GM12878 (cell line): ENCODE measurements around the gene TRMO. TPM values are rescaled to one million over a fixed set of nuclear protein-coding genes. Genes with fewer than 3 reads are reported as not detected.

ENCODE experiments used
- ATAC-seq: fragments of 200-7000 bp; cut with Tn5 transposase; 3 replicates; pipeline ENCODE4 v1.9.1; 2020; ENCODE audit warnings: mild to moderate bottlenecking, moderate library complexity
- BruUV-seq: library from RNA; stranded (reverse); fragments of 400-500 nt; replicated peaks from 2 replicates; lab custom pipeline; 2021; lab: Mats Ljungman, UMichigan
- CTCF ChIA-PET: fragments of 300-600 bp; sonication (Branson Sonifier 250); formaldehyde crosslinking; extraction: SDS; loops from one replicate; lab custom pipeline; 2021; ENCODE audit warnings: inconsistent platforms; lab: Yijun Ruan, JAX
- POLR2A ChIA-PET: fragments of 350-600 bp; formaldehyde crosslinking; extraction: SDS; loops from one replicate; lab custom pipeline; 2021; ENCODE audit warnings: inconsistent platforms; lab: Charles Lee
- RAD21 ChIA-PET: fragments of 300-600 bp; sonication (Branson Sonifier 250); formaldehyde crosslinking; loops from one replicate; lab custom pipeline; 2023; ENCODE audit warnings: antibody characterized with exemption; ENCODE audit not compliant: unreplicated experiment; lab: Charles Lee
- SMC1A ChIA-PET: fragments of 300-600 bp; sonication (Branson Sonifier 250); formaldehyde crosslinking; loops from one replicate; lab custom pipeline; 2023; ENCODE audit not compliant: unreplicated experiment, uncharacterized antibody; lab: Charles Lee
- DNase-seq: peaks from one replicate; pipeline ENCODE4 v3.0.0-alpha.2; 2011; ENCODE audit warnings: low read depth, low spot score
- FAIRE-seq: peaks from 3 replicates; lab custom pipeline; 2011; peaks lifted over from hg19 to GRCh38; lab: Jason Lieb, UNC
- H2AFZ ChIP-seq: 2 replicates; pipeline ENCODE4 v1.6.0; 2011; ENCODE audit warnings: low read depth, low read length, control low read depth; ENCODE audit not compliant: control insufficient read depth
- H3K27ac ChIP-seq: 2 replicates; pipeline ENCODE4 v1.5.1; 2011; ENCODE audit warnings: control low read depth; ENCODE audit not compliant: control insufficient read depth, insufficient read depth
- H3K27me3 ChIP-seq, 2 experiments: replicated peaks in 1 of 2; 2 replicates each; pipeline versions ENCODE4 v1.6.0 to v1.6.1; 2011; ENCODE audit warnings: low read length in 1 of 2; ENCODE audit not compliant: control insufficient read depth in 2 of 2, insufficient read depth in 2 of 2
- H3K36me3 ChIP-seq, 2 experiments: 2 replicates each; pipeline ENCODE4 v1.5.1; 2011; ENCODE audit warnings: low read length in 1 of 2; ENCODE audit not compliant: control insufficient read depth in 2 of 2, insufficient read depth in 2 of 2
- H3K4me1 ChIP-seq: 2 replicates; pipeline ENCODE4 v1.6.1; 2011; ENCODE audit warnings: mild to moderate bottlenecking, low read length, moderate library complexity, mixed read lengths; ENCODE audit not compliant: control insufficient read depth, insufficient read depth
- H3K4me2 ChIP-seq: 2 replicates; pipeline ENCODE4 v1.6.0; 2011; ENCODE audit warnings: control low read depth; ENCODE audit not compliant: control insufficient read depth, insufficient read depth
- H3K4me3 ChIP-seq: fragments of 200-600 bp; sonication (generic); 2 replicates; pipeline ENCODE4 v1.5.1; 2016
- H3K79me2 ChIP-seq: 2 replicates; pipeline ENCODE4 v1.6.0; 2011; ENCODE audit warnings: low read length; ENCODE audit not compliant: control insufficient read depth, insufficient read depth
- H3K9ac ChIP-seq: 2 replicates; pipeline ENCODE4 v1.8.0; 2011; ENCODE audit warnings: low read length, control low read depth, mixed read lengths; ENCODE audit not compliant: control insufficient read depth, insufficient read depth
- H3K9me3 ChIP-seq: replicated peaks from 3 replicates; pipeline ENCODE4 v1.5.1; 2011; ENCODE audit warnings: mild to moderate bottlenecking, low read length; ENCODE audit not compliant: control insufficient read depth, insufficient read depth
- H4K20me1 ChIP-seq: 2 replicates; pipeline ENCODE4 v1.6.0; 2011; ENCODE audit not compliant: control insufficient read depth, insufficient read depth
- CBFB ChIP-seq: IDR thresholded peaks from 2 replicates; pipeline ENCODE4 v1.6.1; 2016; ENCODE audit warnings: antibody characterized with exemption, low read depth
- CREM ChIP-seq: IDR thresholded peaks from 2 replicates; pipeline ENCODE4 v1.6.1; 2014; ENCODE audit warnings: antibody characterized with exemption, low read depth
- E2F4 ChIP-seq: IDR thresholded peaks from 2 replicates; pipeline ENCODE4 v1.6.1; 2012; ENCODE audit warnings: low read depth, low read length, improper control_type of control experiment
- E4F1 ChIP-seq: fragments of 450-650 bp; IDR thresholded peaks from 2 replicates; pipeline ENCODE4 v1.6.1; 2018; ENCODE audit warnings: borderline replicate concordance, mild to moderate bottlenecking; ENCODE audit not compliant: partially characterized antibody
- EZH2 ChIP-seq: IDR thresholded peaks from 2 replicates; pipeline ENCODE4 v1.6.1; 2012; ENCODE audit warnings: low read depth, mild to moderate bottlenecking, control low read depth, inconsistent platforms, low read length, borderline replicate concordance; ENCODE audit not compliant: control insufficient read depth
- FOS ChIP-seq: IDR thresholded peaks from 3 replicates; pipeline ENCODE4 v1.6.1; 2011; ENCODE audit warnings: borderline replicate concordance; ENCODE audit not compliant: insufficient read length; ENCODE audit errors: extremely low read depth
- MXI1 ChIP-seq: fragments of 150-350 bp; IDR thresholded peaks from 2 replicates; pipeline ENCODE4 v1.6.1; 2011; ENCODE audit warnings: low read depth, mild to moderate bottlenecking, inconsistent platforms, low read length, improper control_type of control experiment
- NFXL1 ChIP-seq: fragments of 450-650 bp; IDR thresholded peaks from 2 replicates; pipeline ENCODE4 v1.6.1; 2017; ENCODE audit warnings: antibody characterized with exemption, mild to moderate bottlenecking, borderline replicate concordance
- PAX8 ChIP-seq: fragments of 450-650 bp; IDR thresholded peaks from 2 replicates; pipeline ENCODE4 v1.6.1; 2017; ENCODE audit warnings: mild to moderate bottlenecking, moderate library complexity
- POU2F2 ChIP-seq: IDR thresholded peaks from 3 replicates; pipeline ENCODE4 v1.6.1; 2011; ENCODE audit warnings: low read depth, mild to moderate bottlenecking, low read length, borderline replicate concordance
- RAD21 ChIP-seq: IDR thresholded peaks from 2 replicates; pipeline ENCODE4 v1.6.1; 2011; ENCODE audit warnings: mild to moderate bottlenecking, low read depth, low read length, moderate library complexity; ENCODE audit not compliant: insufficient read depth
- RCOR1 ChIP-seq: conservative IDR thresholded peaks from 2 replicates; pipeline ENCODE4 v1.6.1; 2012; ENCODE audit warnings: low read depth, low read length, improper control_type of control experiment
- SIX5 ChIP-seq: IDR thresholded peaks from 2 replicates; pipeline ENCODE4 v1.6.1; 2011; ENCODE audit warnings: mild to moderate bottlenecking, low read depth, low read length, moderate library complexity; ENCODE audit not compliant: severe bottlenecking
- SMC3 ChIP-seq: IDR thresholded peaks from 2 replicates; pipeline ENCODE4 v1.6.1; 2011; ENCODE audit warnings: low read length, improper control_type of control experiment, borderline replicate concordance
- SUZ12 ChIP-seq: fragments of 200-600 bp; sonication (generic); IDR thresholded peaks from one replicate; pipeline ENCODE4 v1.6.1; 2018; ENCODE audit warnings: antibody characterized with exemption, mild to moderate bottlenecking; ENCODE audit not compliant: unreplicated experiment
- YBX1 ChIP-seq: fragments of 450-650 bp; IDR thresholded peaks from 2 replicates; pipeline ENCODE4 v1.6.1; 2016; ENCODE audit warnings: antibody characterized with exemption
- ZBED1 ChIP-seq: IDR thresholded peaks from 2 replicates; pipeline ENCODE4 v1.6.1; 2016; ENCODE audit warnings: borderline replicate concordance
- ZNF207 ChIP-seq: fragments of 450-650 bp; IDR thresholded peaks from 2 replicates; pipeline ENCODE4 v1.6.1; 2014; ENCODE audit warnings: antibody characterized with exemption, mild to moderate bottlenecking, borderline replicate concordance
- ZNF274 ChIP-seq: IDR thresholded peaks from one replicate; pipeline ENCODE4 v1.8.0; 2011; ENCODE audit not compliant: insufficient read length, insufficient read depth
- ZSCAN29 ChIP-seq: fragments of 450-650 bp; IDR thresholded peaks from 2 replicates; pipeline ENCODE4 v1.6.1; 2017; ENCODE audit warnings: mild to moderate bottlenecking, moderate library complexity
- WGBS: methylation state at CpG from one replicate; pipeline ENCODE4 v1.1.6; 2016; ENCODE audit warnings: low lambda C conversion rate; ENCODE audit not compliant: insufficient replicate concordance, insufficient coverage; ENCODE audit errors: missing lambda C conversion rate; 5-methylcytosine and 5-hydroxymethylcytosine counted together
- in situ Hi-C: fragments of 300-500 bp; cut with MboI; formaldehyde crosslinking; loops from 9 replicates; pipeline ENCODE4 v1.14.3; 2018; ENCODE audit warnings: mixed read lengths
- intact Hi-C: fragments of 100-400 bp; cut with micrococcal nuclease; formaldehyde crosslinking; loops from one replicate; pipeline ENCODE4 v1.14.2; 2022; ENCODE audit not compliant: unreplicated experiment
- polyA plus RNA-seq, 11 experiments: library from polyadenylated mRNA; depleted of rRNA in 4 of 11; unstranded in 6 of 11; stranded (reverse) in 5 of 11; fragments of >200 nt; fragmentation: Nextera tagmentation in 4 of 11; fragmentation: Illumina TruSeq in 1 of 11; extraction: Ambion mirVana in 4 of 11; extraction: Trizol in 1 of 11; gene quantifications; 1 replicate in 1 of 11; 2 replicates in 10 of 11; pipeline versions ENCODE4 v1.2.1 to v1.2.3, GENCODE V29; 2011 to 2016; ENCODE audit warnings: inconsistent platforms in 2 of 11, missing spikeins in 2 of 11, low read depth in 1 of 11
- total RNA-seq, 4 experiments: library from RNA; depleted of rRNA in 3 of 4; stranded (reverse); fragments of >200 nt in 3 of 4; fragmentation: Illumina TruSeq in 1 of 4; extraction: Trizol in 1 of 4; gene quantifications; 2 replicates each; pipeline versions ENCODE4 v1.2.1 to v1.2.3, GENCODE V29; 2013 to 2021

The TRMO gene
- total and polyA plus RNA-seq, 10 of the 15 experiments (the other 5 are each of a cell fraction or from before 2014, with no cell fraction given): 5.8 to 23.6 (median 15.3) TPM

- ChIA-PET SMC1A (interaction anchor here (0.6 to 1.6 kb wide), 2 partner anchors 13 to 25 kb away, joined by 3 to 6 read pairs; no protein-coding TSS in a partner anchor), CTCF (interaction anchor here (0.6 to 3.0 kb wide), 3 partner anchors 16 to 234 kb away, joined by 3 to 14 read pairs (median 3); partner anchors contain the start of gene TRMO), POLR2A (interaction anchor here (1.3 kb wide), 1 partner anchor 22 kb away, joined by 3 read pairs; no protein-coding TSS in a partner anchor), RAD21 (no interaction called here)
- Histone ChIP-seq H3K4me2 (no peak overlapping the region), H3K4me1 (no peaks in the 10 kb centered on the region), H3K36me3 (no peaks in the 10 kb centered on the region), H3K79me2 (no peaks in the 10 kb centered on the region), H3K27me3 (no peaks in the 10 kb centered on the region), H3K9ac (no peak overlapping the region), H2AFZ (no peak overlapping the region), H4K20me1 (no peaks in the 10 kb centered on the region), H3K27ac (no peak overlapping the region), H3K4me3 (no peak overlapping the region), H3K9me3 (no peaks in the 10 kb centered on the region)
- DNase-seq (no peak), ATAC-seq (no peak), FAIRE-seq (no peak)
- in situ Hi-C loops (no loop called here), intact Hi-C loops (no loop called here)
- no TSS peak for BruUV-seq
- 38% methylated on average over 5 of the region's 5 CpGs for WGBS
- TF ChIP-seq ZNF207: no peak
- TF ChIP-seq ZBED1: no peak
- TF ChIP-seq EZH2: no peak
- no peak for TF ChIP-seq CBFB
- no peak for TF ChIP-seq SIX5
- TF ChIP-seq SUZ12: no peak
- no peak for TF ChIP-seq E4F1
- TF ChIP-seq YBX1: no peak
- no peak for TF ChIP-seq NFXL1
- no peak for TF ChIP-seq RCOR1
- no peak for TF ChIP-seq E2F4
- TF ChIP-seq PAX8: no peak
- TF ChIP-seq SMC3: no peak
- TF ChIP-seq MXI1: no peak
- no peak for TF ChIP-seq ZNF274
- no peak for TF ChIP-seq CREM
- no peak for TF ChIP-seq RAD21
- TF ChIP-seq ZSCAN29: no peak
- no peak for TF ChIP-seq POU2F2
- TF ChIP-seq FOS: no peak
These were observed 36.7 kb upstream of the TRMO start for GRCh38 chr9:97958812-97959511.
